HEK293 (cell line): ENCODE data around the gene IER2.
A peak's percentile ranks its signal among the peaks of the same experiment; 100 is the strongest.

Experiments used
- FEZF1 ChIP-seq: fragments of 450-650 bp; formaldehyde crosslinking; IDR thresholded peaks from 2 replicates; pipeline ENCODE4 v1.5.1; 2016; ENCODE audit warnings: missing biosample characterization, missing genetic modification characterization
- PBX3 ChIP-seq: sonication (generic); formaldehyde crosslinking; IDR thresholded peaks from 2 replicates; pipeline ENCODE4 v1.8.1; 2022; ENCODE audit warnings: mild to moderate bottlenecking, moderate library complexity, missing genetic modification reagents
- WT1 ChIP-seq: fragments of 450-650 bp; formaldehyde crosslinking; IDR thresholded peaks from 2 replicates; pipeline ENCODE4 v1.5.1; 2016; ENCODE audit warnings: missing biosample characterization, missing genetic modification characterization
- ZBTB11 ChIP-seq: fragments of 450-650 bp; formaldehyde crosslinking; conservative IDR thresholded peaks from 2 replicates; pipeline ENCODE4 v1.5.1; 2016; ENCODE audit warnings: low read depth, missing biosample characterization, missing genetic modification characterization
- ZBTB26 ChIP-seq: fragments of 450-650 bp; formaldehyde crosslinking; optimal IDR thresholded peaks from 2 replicates; pipeline ENCODE3; 2016; ENCODE audit warnings: missing biosample characterization, mild to moderate bottlenecking, missing genetic modification characterization
- ZFP37 ChIP-seq: fragments of 450-650 bp; formaldehyde crosslinking; IDR thresholded peaks from 2 replicates; pipeline ENCODE4 v1.5.1; 2016; ENCODE audit warnings: missing biosample characterization, missing genetic modification characterization
- ZNF169 ChIP-seq: fragments of 450-650 bp; formaldehyde crosslinking; IDR thresholded peaks from 2 replicates; pipeline ENCODE4 v1.5.1; 2016; ENCODE audit warnings: missing biosample characterization, missing genetic modification characterization
- ZNF274 ChIP-seq, 2 experiments: fragments of 200-500 bp in 1 of 2; fragments of 450-650 bp in 1 of 2; sonication (Bioruptor generic) in 1 of 2; formaldehyde crosslinking in 1 of 2; IDR thresholded peaks; 2 replicates each; pipeline versions ENCODE4 v1.5.1 to v1.6.1; 2014 to 2016; ENCODE audit warnings: borderline replicate concordance in 1 of 2, inconsistent platforms in 1 of 2, low read length in 1 of 2, missing biosample characterization in 1 of 2, missing genetic modification characterization in 1 of 2
- ZNF354C ChIP-seq: fragments of 450-650 bp; formaldehyde crosslinking; IDR thresholded peaks from 2 replicates; pipeline ENCODE4 v1.5.1; 2016; ENCODE audit warnings: missing biosample characterization, missing genetic modification characterization, low read depth, borderline replicate concordance
- ZNF433 ChIP-seq: fragments of 450-650 bp; formaldehyde crosslinking; IDR thresholded peaks from 2 replicates; pipeline ENCODE4 v1.5.1; 2016; ENCODE audit warnings: missing biosample characterization, missing genetic modification characterization, low read depth
- ZNF518A ChIP-seq: fragments of 450-650 bp; formaldehyde crosslinking; conservative IDR thresholded peaks from 2 replicates; pipeline ENCODE4 v1.5.1; 2016; ENCODE audit warnings: low read depth, missing biosample characterization, missing genetic modification characterization
- ZNF549 ChIP-seq: fragments of 450-650 bp; IDR thresholded peaks from 2 replicates; pipeline ENCODE4 v1.5.1; 2018; ENCODE audit warnings: missing biosample characterization, missing genetic modification characterization, mild to moderate bottlenecking, inconsistent platforms, moderate library complexity
- ZNF560 ChIP-seq: fragments of 450-650 bp; formaldehyde crosslinking; IDR thresholded peaks from 2 replicates; pipeline ENCODE4 v1.5.1; 2017; ENCODE audit warnings: missing biosample characterization, missing genetic modification characterization, borderline replicate concordance
- ZNF664 ChIP-seq: fragments of 450-650 bp; formaldehyde crosslinking; IDR thresholded peaks from 2 replicates; pipeline ENCODE4 v1.5.1; 2016; ENCODE audit warnings: missing biosample characterization, missing genetic modification characterization
- ZSCAN16 ChIP-seq: fragments of 450-650 bp; formaldehyde crosslinking; IDR thresholded peaks from 2 replicates; pipeline ENCODE4 v1.5.1; 2016; ENCODE audit warnings: missing biosample characterization, missing genetic modification characterization
- TF ChIP-seq, protein P1 (sequence below): fragments of 450-650 bp; formaldehyde crosslinking; IDR thresholded peaks from 2 replicates; pipeline ENCODE4 v1.5.1; 2016; ENCODE audit warnings: missing biosample characterization, missing genetic modification characterization
- TF ChIP-seq, protein P2 (sequence below): fragments of 450-650 bp; formaldehyde crosslinking; IDR thresholded peaks from 2 replicates; pipeline ENCODE4 v1.5.1; 2016; ENCODE audit warnings: missing biosample characterization, missing genetic modification characterization
- TF ChIP-seq, protein P3 (sequence below): fragments of 450-650 bp; formaldehyde crosslinking; IDR thresholded peaks from 2 replicates; pipeline ENCODE4 v1.5.1; 2016; ENCODE audit warnings: missing biosample characterization, missing genetic modification characterization
- TF ChIP-seq, protein P4 (sequence below): fragments of 450-650 bp; IDR thresholded peaks from 2 replicates; pipeline ENCODE4 v1.5.1; 2018; ENCODE audit warnings: missing biosample characterization, mild to moderate bottlenecking, missing genetic modification characterization

The IER2 gene

DNA sequence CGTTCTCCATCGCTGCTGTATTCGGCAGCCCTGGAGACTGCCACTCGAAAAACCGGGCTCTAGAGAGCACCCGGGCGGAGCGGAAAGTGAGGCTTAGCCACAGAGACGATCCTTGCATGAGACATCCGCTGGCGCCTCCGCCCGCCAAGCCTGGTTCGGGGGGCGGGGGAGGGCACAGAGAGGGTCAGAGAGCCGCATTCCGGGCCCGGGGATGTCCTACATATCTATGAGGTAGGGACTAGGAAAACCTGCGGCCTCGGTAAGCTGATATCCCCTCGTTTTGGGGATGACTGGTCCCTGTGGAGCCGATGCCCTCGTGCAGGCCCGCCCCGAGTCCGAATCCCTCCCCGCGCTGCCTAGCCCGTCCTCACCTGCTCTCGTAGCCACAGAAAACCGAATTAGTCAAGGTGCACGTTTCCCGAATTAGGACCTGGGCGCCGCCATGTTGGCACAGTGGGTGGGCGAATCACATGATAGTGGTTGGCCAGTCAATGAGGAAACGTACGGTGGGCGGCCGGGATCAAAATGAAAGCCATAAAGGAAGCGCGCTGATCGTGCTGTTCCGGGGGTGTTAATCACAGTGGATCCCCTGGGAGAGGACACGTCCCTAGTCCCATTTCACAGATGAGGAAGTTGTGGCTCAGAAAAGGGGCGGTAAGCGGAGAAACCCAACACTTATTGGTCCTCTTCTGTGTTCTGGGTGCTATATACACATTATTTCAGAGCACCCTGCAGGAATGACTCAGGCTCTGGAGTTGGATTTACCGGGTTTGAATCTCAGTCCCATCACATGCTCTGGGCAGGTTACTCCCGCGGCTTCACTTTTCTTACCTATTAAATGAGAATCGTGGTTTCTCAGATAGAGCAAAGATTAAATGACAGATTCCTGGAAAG is 33.7 kb upstream of the IER2 start, which contains the start of gene TRMT1 (continued):
- TF ChIP-seq ZBTB11, result peak; percentile 71
- TF ChIP-seq ZNF169 (tag by site-specific recombination), result no peak
- TF ChIP-seq ZNF549 (tag by site-specific recombination), result no peak
- no peak for TF ChIP-seq ZSCAN16
- TF ChIP-seq ZNF560 (tag by site-specific recombination), result no peak
- TF ChIP-seq, protein P1, sequence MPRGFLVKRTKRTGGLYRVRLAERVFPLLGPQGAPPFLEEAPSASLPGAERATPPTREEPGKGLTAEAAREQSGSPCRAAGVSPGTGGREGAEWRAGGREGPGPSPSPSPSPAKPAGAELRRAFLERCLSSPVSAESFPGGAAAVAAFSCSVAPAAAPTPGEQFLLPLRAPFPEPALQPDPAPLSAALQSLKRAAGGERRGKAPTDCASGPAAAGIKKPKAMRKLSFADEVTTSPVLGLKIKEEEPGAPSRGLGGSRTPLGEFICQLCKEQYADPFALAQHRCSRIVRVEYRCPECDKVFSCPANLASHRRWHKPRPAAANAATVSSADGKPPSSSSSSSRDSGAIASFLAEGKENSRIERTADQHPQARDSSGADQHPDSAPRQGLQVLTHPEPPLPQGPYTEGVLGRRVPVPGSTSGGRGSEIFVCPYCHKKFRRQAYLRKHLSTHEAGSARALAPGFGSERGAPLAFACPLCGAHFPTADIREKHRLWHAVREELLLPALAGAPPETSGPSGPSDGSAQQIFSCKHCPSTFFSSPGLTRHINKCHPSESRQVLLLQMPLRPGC, result peak; percentile 80
- TF ChIP-seq PBX3, result peak; percentile 59; the same call in 1 of the 2 replicates
- TF ChIP-seq, protein P2, sequence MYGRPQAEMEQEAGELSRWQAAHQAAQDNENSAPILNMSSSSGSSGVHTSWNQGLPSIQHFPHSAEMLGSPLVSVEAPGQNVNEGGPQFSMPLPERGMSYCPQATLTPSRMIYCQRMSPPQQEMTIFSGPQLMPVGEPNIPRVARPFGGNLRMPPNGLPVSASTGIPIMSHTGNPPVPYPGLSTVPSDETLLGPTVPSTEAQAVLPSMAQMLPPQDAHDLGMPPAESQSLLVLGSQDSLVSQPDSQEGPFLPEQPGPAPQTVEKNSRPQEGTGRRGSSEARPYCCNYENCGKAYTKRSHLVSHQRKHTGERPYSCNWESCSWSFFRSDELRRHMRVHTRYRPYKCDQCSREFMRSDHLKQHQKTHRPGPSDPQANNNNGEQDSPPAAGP (tag by site-specific recombination), result peak; percentile 92
- TF ChIP-seq FEZF1 (tag by site-specific recombination), result no peak
- no peak for TF ChIP-seq ZNF354C (tag by site-specific recombination)
- peak; percentile 71 for TF ChIP-seq ZNF664 (tag by site-specific recombination)
- TF ChIP-seq ZFP37 (tag by site-specific recombination), result no peak
- TF ChIP-seq, protein P3, sequence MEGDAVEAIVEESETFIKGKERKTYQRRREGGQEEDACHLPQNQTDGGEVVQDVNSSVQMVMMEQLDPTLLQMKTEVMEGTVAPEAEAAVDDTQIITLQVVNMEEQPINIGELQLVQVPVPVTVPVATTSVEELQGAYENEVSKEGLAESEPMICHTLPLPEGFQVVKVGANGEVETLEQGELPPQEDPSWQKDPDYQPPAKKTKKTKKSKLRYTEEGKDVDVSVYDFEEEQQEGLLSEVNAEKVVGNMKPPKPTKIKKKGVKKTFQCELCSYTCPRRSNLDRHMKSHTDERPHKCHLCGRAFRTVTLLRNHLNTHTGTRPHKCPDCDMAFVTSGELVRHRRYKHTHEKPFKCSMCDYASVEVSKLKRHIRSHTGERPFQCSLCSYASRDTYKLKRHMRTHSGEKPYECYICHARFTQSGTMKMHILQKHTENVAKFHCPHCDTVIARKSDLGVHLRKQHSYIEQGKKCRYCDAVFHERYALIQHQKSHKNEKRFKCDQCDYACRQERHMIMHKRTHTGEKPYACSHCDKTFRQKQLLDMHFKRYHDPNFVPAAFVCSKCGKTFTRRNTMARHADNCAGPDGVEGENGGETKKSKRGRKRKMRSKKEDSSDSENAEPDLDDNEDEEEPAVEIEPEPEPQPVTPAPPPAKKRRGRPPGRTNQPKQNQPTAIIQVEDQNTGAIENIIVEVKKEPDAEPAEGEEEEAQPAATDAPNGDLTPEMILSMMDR, result no peak
- TF ChIP-seq ZNF274 (IDR thresholded peaks at IDR 0.05; ENCODE audit: low read length), result no peak
- TF ChIP-seq ZNF274 (tag by site-specific recombination; IDR thresholded peaks at IDR 0.05; ENCODE audit: borderline replicate concordance), result no peak
- TF ChIP-seq WT1, result peak; percentile 66; the same call in 1 of the 2 replicates
- TF ChIP-seq, protein P4, sequence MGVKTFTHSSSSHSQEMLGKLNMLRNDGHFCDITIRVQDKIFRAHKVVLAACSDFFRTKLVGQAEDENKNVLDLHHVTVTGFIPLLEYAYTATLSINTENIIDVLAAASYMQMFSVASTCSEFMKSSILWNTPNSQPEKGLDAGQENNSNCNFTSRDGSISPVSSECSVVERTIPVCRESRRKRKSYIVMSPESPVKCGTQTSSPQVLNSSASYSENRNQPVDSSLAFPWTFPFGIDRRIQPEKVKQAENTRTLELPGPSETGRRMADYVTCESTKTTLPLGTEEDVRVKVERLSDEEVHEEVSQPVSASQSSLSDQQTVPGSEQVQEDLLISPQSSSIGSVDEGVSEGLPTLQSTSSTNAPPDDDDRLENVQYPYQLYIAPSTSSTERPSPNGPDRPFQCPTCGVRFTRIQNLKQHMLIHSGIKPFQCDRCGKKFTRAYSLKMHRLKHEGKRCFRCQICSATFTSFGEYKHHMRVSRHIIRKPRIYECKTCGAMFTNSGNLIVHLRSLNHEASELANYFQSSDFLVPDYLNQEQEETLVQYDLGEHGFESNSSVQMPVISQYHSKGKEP (tag by site-specific recombination), result peak; percentile 55; the same call in 1 of the 2 replicates
- TF ChIP-seq ZNF433 (tag by site-specific recombination), result no peak
- TF ChIP-seq ZNF518A, result peak; percentile 43; the same call in 1 of the 2 replicates
- TF ChIP-seq ZBTB26 (tag by site-specific recombination), result peak; percentile 30
